ENCODE results near the gene LIMCH1. TPM values are rescaled to one million over a fixed set of nuclear protein-coding genes. Genes with fewer than 3 reads are reported as not detected.

LIMCH1 gene
- total RNA-seq, 2 experiments from 2014 or later, result not detected

GRCh38 chr4:41548305-41548880 is 10.4 kb downstream of the LIMCH1 start:
- POLR2A ChIA-PET, result no interaction called here
- no peaks in the 10 kb centered on the region for H3K36me3 Mint-ChIP-seq (ENCODE audit: low read depth)
- no peaks in the 10 kb centered on the region for H3K4me1 Mint-ChIP-seq
- H3K27me3 Mint-ChIP-seq, result peaks cover 4% of the 10 kb centered on the region
- intact Hi-C loops (cut with DNase I, micrococcal nuclease), result no loop called here
- DNase-seq (no peak), ATAC-seq (no peak)
- H3K27ac Mint-ChIP-seq, result no peak overlapping the region
- no peak overlapping the region for H3K4me3 Mint-ChIP-seq
- CTCF ChIA-PET, result no interaction called here
- H3K9me3 Mint-ChIP-seq (ENCODE audit: low read depth), result no peaks in the 10 kb centered on the region

- Mint-ChIP-seq H3K4me3 (no peak overlapping the region), H3K4me1 (no peaks in the 10 kb centered on the region), H3K9me3 (ENCODE audit: low read depth) (no peaks in the 10 kb centered on the region), H3K36me3 (ENCODE audit: low read depth) (no peaks in the 10 kb centered on the region), H3K27ac (no peak overlapping the region), H3K27me3 (peaks cover 5% of the 10 kb centered on the region)
- no peak for DNase-seq
- POLR2A ChIA-PET, result no interaction called here
- CTCF ChIA-PET, result no interaction called here
- intact Hi-C loops (cut with DNase I, micrococcal nuclease), result no loop called here
- no peak for ATAC-seq
Observed at GRCh38 chr4:41549478-41549877, 11.5 kb downstream of the LIMCH1 start.

- no peaks in the 10 kb centered on the region for H3K9me3 Mint-ChIP-seq (ENCODE audit: low read depth)
- intact Hi-C loops (cut with DNase I, micrococcal nuclease), result no loop called here
- no peak for ATAC-seq
- ChIA-PET POLR2A (no interaction called here), CTCF (no interaction called here)
- no peak overlapping the region for H3K27ac Mint-ChIP-seq
- H3K4me1 Mint-ChIP-seq, result no peaks in the 10 kb centered on the region
- H3K27me3 Mint-ChIP-seq, result peaks cover 5% of the 10 kb centered on the region
- no peak for DNase-seq
- no peak overlapping the region for H3K4me3 Mint-ChIP-seq
- H3K36me3 Mint-ChIP-seq (ENCODE audit: low read depth), result no peaks in the 10 kb centered on the region
Observed at GRCh38 chr4:41550308-41550707, 12.4 kb downstream of the LIMCH1 start.

GRCh38 chr4:41551536-41551935 is 13.6 kb downstream of the LIMCH1 start:
- intact Hi-C loops (cut with DNase I, micrococcal nuclease), result no loop called here
- peaks cover 5% of the 10 kb centered on the region for H3K27me3 Mint-ChIP-seq
- H3K9me3 Mint-ChIP-seq (ENCODE audit: low read depth), result no peaks in the 10 kb centered on the region
- no peak overlapping the region for H3K27ac Mint-ChIP-seq
- H3K36me3 Mint-ChIP-seq (ENCODE audit: low read depth), result no peaks in the 10 kb centered on the region
- no peak overlapping the region for H3K4me3 Mint-ChIP-seq
- H3K4me1 Mint-ChIP-seq, result no peaks in the 10 kb centered on the region
- ChIA-PET CTCF (no interaction called here), POLR2A (no interaction called here)
- ATAC-seq (no peak), DNase-seq (no peak)

GRCh38 chr4:41554905-41555304 is 16.9 kb downstream of the LIMCH1 start:
- H3K9me3 Mint-ChIP-seq (ENCODE audit: low read depth), result no peaks in the 10 kb centered on the region
- intact Hi-C loops (cut with DNase I, micrococcal nuclease), result no loop called here
- ChIA-PET CTCF (no interaction called here), POLR2A (no interaction called here)
- no peak for DNase-seq
- peaks cover 3% of the 10 kb centered on the region for H3K27me3 Mint-ChIP-seq
- H3K27ac Mint-ChIP-seq, result no peak overlapping the region
- no peaks in the 10 kb centered on the region for H3K36me3 Mint-ChIP-seq (ENCODE audit: low read depth)
- ATAC-seq, result no peak
- no peaks in the 10 kb centered on the region for H3K4me1 Mint-ChIP-seq
- H3K4me3 Mint-ChIP-seq, result no peak overlapping the region

GRCh38 chr4:41556526-41556925 is 18.6 kb downstream of the LIMCH1 start:
- no peak for DNase-seq
- H3K36me3 Mint-ChIP-seq (ENCODE audit: low read depth), result no peaks in the 10 kb centered on the region
- CTCF ChIA-PET, result no interaction called here
- intact Hi-C loops (cut with DNase I, micrococcal nuclease), result no loop called here
- H3K4me3 Mint-ChIP-seq, result no peak overlapping the region
- no peaks in the 10 kb centered on the region for H3K4me1 Mint-ChIP-seq
- no peaks in the 10 kb centered on the region for H3K9me3 Mint-ChIP-seq (ENCODE audit: low read depth)
- H3K27me3 Mint-ChIP-seq, result peaks cover 3% of the 10 kb centered on the region
- no peak overlapping the region for H3K27ac Mint-ChIP-seq
- POLR2A ChIA-PET, result no interaction called here
- no peak for ATAC-seq

- ChIA-PET POLR2A (no interaction called here), CTCF (interaction anchor here (0.5 kb wide), 1 partner anchor 295 kb away, joined by 3 read pairs; no protein-coding TSS in a partner anchor)
- Mint-ChIP-seq H3K4me3 (no peak overlapping the region), H3K9me3 (ENCODE audit: low read depth) (no peaks in the 10 kb centered on the region), H3K4me1 (no peaks in the 10 kb centered on the region), H3K27me3 (peaks cover 2% of the 10 kb centered on the region), H3K27ac (no peak overlapping the region), H3K36me3 (ENCODE audit: low read depth) (no peaks in the 10 kb centered on the region)
- DNase-seq (no peak), ATAC-seq (no peak)
- intact Hi-C loops (cut with DNase I, micrococcal nuclease), result no loop called here
Observed at GRCh38 chr4:41559940-41560516, 22.1 kb downstream of the LIMCH1 start.

GRCh38 chr4:41561244-41561643 is 23.3 kb downstream of the LIMCH1 start:
- Mint-ChIP-seq H3K4me1 (no peaks in the 10 kb centered on the region), H3K9me3 (ENCODE audit: low read depth) (no peaks in the 10 kb centered on the region), H3K27ac (no peak overlapping the region), H3K27me3 (peaks cover 3% of the 10 kb centered on the region), H3K4me3 (no peak overlapping the region), H3K36me3 (ENCODE audit: low read depth) (no peaks in the 10 kb centered on the region)
- intact Hi-C loops (cut with DNase I, micrococcal nuclease), result no loop called here
- POLR2A ChIA-PET, result no interaction called here
- no peak for DNase-seq
- ATAC-seq, result no peak
- CTCF ChIA-PET, result no interaction called here

GRCh38 chr4:41567186-41567585 is 29.2 kb downstream of the LIMCH1 start:
- H3K9me3 Mint-ChIP-seq (ENCODE audit: low read depth), result no peaks in the 10 kb centered on the region
- DNase-seq (no peak), ATAC-seq (no peak)
- H3K36me3 Mint-ChIP-seq (ENCODE audit: low read depth), result no peaks in the 10 kb centered on the region
- peaks cover 3% of the 10 kb centered on the region for H3K27me3 Mint-ChIP-seq
- H3K4me1 Mint-ChIP-seq, result no peaks in the 10 kb centered on the region
- no peak overlapping the region for H3K27ac Mint-ChIP-seq
- H3K4me3 Mint-ChIP-seq, result no peak overlapping the region
- ChIA-PET CTCF (no interaction called here), POLR2A (no interaction called here)
- intact Hi-C loops (cut with DNase I, micrococcal nuclease), result no loop called here

- ChIA-PET CTCF (interaction anchor here (1.1 kb wide), 1 partner anchor 10 kb away, joined by 3 read pairs; no protein-coding TSS in a partner anchor), POLR2A (no interaction called here)
- H3K4me3 Mint-ChIP-seq, result no peak overlapping the region
- intact Hi-C loops (cut with DNase I, micrococcal nuclease), result no loop called here
- H3K27me3 Mint-ChIP-seq, result peaks cover 3% of the 10 kb centered on the region
- no peak for DNase-seq
- no peak overlapping the region for H3K27ac Mint-ChIP-seq
- no peak for ATAC-seq
- no peaks in the 10 kb centered on the region for H3K36me3 Mint-ChIP-seq (ENCODE audit: low read depth)
- H3K4me1 Mint-ChIP-seq, result no peaks in the 10 kb centered on the region
- H3K9me3 Mint-ChIP-seq (ENCODE audit: low read depth), result no peaks in the 10 kb centered on the region
Observed at GRCh38 chr4:41568363-41568762, 30.4 kb downstream of the LIMCH1 start.

- ATAC-seq, result no peak
- ChIA-PET POLR2A (no interaction called here), CTCF (no interaction called here)
- no peaks in the 10 kb centered on the region for H3K9me3 Mint-ChIP-seq (ENCODE audit: low read depth)
- no peaks in the 10 kb centered on the region for H3K4me1 Mint-ChIP-seq
- no peak overlapping the region for H3K27ac Mint-ChIP-seq
- H3K27me3 Mint-ChIP-seq, result peaks cover 3% of the 10 kb centered on the region
- no peaks in the 10 kb centered on the region for H3K36me3 Mint-ChIP-seq (ENCODE audit: low read depth)
- DNase-seq, result no peak
- no peak overlapping the region for H3K4me3 Mint-ChIP-seq
- intact Hi-C loops (cut with DNase I, micrococcal nuclease), result no loop called here
Observed at GRCh38 chr4:41569961-41570360, 32.0 kb downstream of the LIMCH1 start.

- no peak for DNase-seq
- H3K4me3 Mint-ChIP-seq, result no peak overlapping the region
- H3K27me3 Mint-ChIP-seq, result peaks cover under 1% of the 10 kb centered on the region
- no peak for ATAC-seq
- H3K4me1 Mint-ChIP-seq, result no peaks in the 10 kb centered on the region
- no peaks in the 10 kb centered on the region for H3K36me3 Mint-ChIP-seq (ENCODE audit: low read depth)
- H3K9me3 Mint-ChIP-seq (ENCODE audit: low read depth), result no peaks in the 10 kb centered on the region
- H3K27ac Mint-ChIP-seq, result no peak overlapping the region
- POLR2A ChIA-PET, result no interaction called here
- CTCF ChIA-PET, result no interaction called here
- intact Hi-C loops (cut with DNase I, micrococcal nuclease), result no loop called here
Observed at GRCh38 chr4:41571422-41571821, 33.5 kb downstream of the LIMCH1 start.

- no peaks in the 10 kb centered on the region for H3K36me3 Mint-ChIP-seq (ENCODE audit: low read depth)
- ChIA-PET CTCF (no interaction called here), POLR2A (no interaction called here)
- no peak overlapping the region for H3K27ac Mint-ChIP-seq
- ATAC-seq (no peak), DNase-seq (no peak)
- no peaks in the 10 kb centered on the region for H3K27me3 Mint-ChIP-seq
- H3K4me1 Mint-ChIP-seq, result no peaks in the 10 kb centered on the region
- H3K9me3 Mint-ChIP-seq (ENCODE audit: low read depth), result no peaks in the 10 kb centered on the region
- no peak overlapping the region for H3K4me3 Mint-ChIP-seq
- intact Hi-C loops (cut with DNase I, micrococcal nuclease), result no loop called here
Observed at GRCh38 chr4:41572516-41572915, 34.6 kb downstream of the LIMCH1 start.
